Astrocyte (in vitro differentiated cells and primary cell): Measurements from ENCODE around the gene PSEN1. TPM values are rescaled to one million over a fixed set of nuclear protein-coding genes. Genes with fewer than 3 reads are reported as not detected.
"Not testable (repeated sequence)": the region's sequence is repeated elsewhere in the genome, so short reads cannot be mapped to it uniquely, and the experiment has no call there.

Experiments
- DNase-seq: peaks from one replicate; pipeline ENCODE4 v3.0.0-alpha.2; 2010; ENCODE audit warnings: low read depth
- FAIRE-seq: peaks from 2 replicates; lab custom pipeline; 2011; peaks lifted over from hg19 to GRCh38; lab: Jason Lieb, UNC
- H2AFZ ChIP-seq: 2 replicates; pipeline ENCODE4 v1.6.0; 2012; ENCODE audit warnings: low read depth, low read length, inconsistent platforms
- H3K27ac ChIP-seq: 2 replicates; pipeline ENCODE4 v1.5.1; 2011; ENCODE audit warnings: low read depth, low read length, inconsistent platforms
- H3K27me3 ChIP-seq: 2 replicates; pipeline ENCODE4 v1.6.0; 2011; ENCODE audit warnings: low read length, inconsistent platforms; ENCODE audit not compliant: insufficient read depth
- H3K36me3 ChIP-seq: 2 replicates; pipeline ENCODE4 v1.5.1; 2011; ENCODE audit warnings: low read length, inconsistent platforms; ENCODE audit not compliant: insufficient read depth
- H3K4me1 ChIP-seq: 2 replicates; pipeline ENCODE4 v1.5.1; 2011; ENCODE audit warnings: low read length, inconsistent platforms; ENCODE audit not compliant: insufficient read depth
- H3K4me2 ChIP-seq: 2 replicates; pipeline ENCODE4 v1.6.0; 2012; ENCODE audit warnings: low read length, inconsistent platforms
- H3K4me3 ChIP-seq: 2 replicates; pipeline ENCODE4 v1.5.1; 2011; ENCODE audit warnings: low read depth, mild to moderate bottlenecking, low read length, inconsistent platforms; ENCODE audit not compliant: insufficient read depth
- H3K79me2 ChIP-seq: 2 replicates; pipeline ENCODE4 v1.6.0; 2012; ENCODE audit warnings: mild to moderate bottlenecking, low read length, inconsistent platforms; ENCODE audit not compliant: insufficient read depth
- H3K9ac ChIP-seq: 2 replicates; pipeline ENCODE4 v1.6.0; 2012; ENCODE audit warnings: mild to moderate bottlenecking, low read length, inconsistent platforms
- H3K9me3 ChIP-seq: 2 replicates; pipeline ENCODE4 v1.5.1; 2012; ENCODE audit warnings: low read depth, mild to moderate bottlenecking, low read length, inconsistent platforms; ENCODE audit not compliant: insufficient read depth
- H4K20me1 ChIP-seq: 2 replicates; pipeline ENCODE4 v1.6.0; 2012; ENCODE audit warnings: low read length, inconsistent platforms; ENCODE audit not compliant: insufficient read depth
- H3K27ac Mint-ChIP-seq: one replicate; pipeline ENCODE4 v1.8.0; 2021; ENCODE audit warnings: mild to moderate bottlenecking, mixed read lengths; ENCODE audit not compliant: unreplicated experiment
- H3K27me3 Mint-ChIP-seq: one replicate; pipeline ENCODE4 v1.8.0; 2021; ENCODE audit warnings: low read depth, mixed read lengths; ENCODE audit not compliant: unreplicated experiment
- H3K36me3 Mint-ChIP-seq: one replicate; pipeline ENCODE4 v1.8.0; 2021; ENCODE audit warnings: low read depth, mixed read lengths; ENCODE audit not compliant: unreplicated experiment
- H3K4me1 Mint-ChIP-seq: one replicate; pipeline ENCODE4 v1.8.0; 2021; ENCODE audit warnings: low read depth, mixed read lengths; ENCODE audit not compliant: unreplicated experiment
- H3K4me3 Mint-ChIP-seq: one replicate; pipeline ENCODE4 v1.8.0; 2021; ENCODE audit warnings: mild to moderate bottlenecking, moderate library complexity, mixed read lengths; ENCODE audit not compliant: unreplicated experiment
- H3K9me3 Mint-ChIP-seq: one replicate; pipeline ENCODE4 v1.8.0; 2021; ENCODE audit warnings: mild to moderate bottlenecking, mixed read lengths; ENCODE audit not compliant: unreplicated experiment
- EZH2 ChIP-seq: IDR thresholded peaks from 2 replicates; pipeline ENCODE4 v1.6.1; 2012; ENCODE audit warnings: mild to moderate bottlenecking, low read length, inconsistent platforms; ENCODE audit not compliant: insufficient read depth
- total RNA-seq: library from RNA; stranded (reverse); gene quantifications from 2 replicates; pipeline ENCODE4 v1.2.1, GENCODE V29; 2021
- TF ChIP-seq, protein P1 (sequence below): IDR thresholded peaks from 2 replicates; pipeline ENCODE4 v1.5.1; 2011; ENCODE audit warnings: low read depth, mild to moderate bottlenecking, inconsistent platforms, low read length, moderate library complexity; ENCODE audit not compliant: insufficient read depth

PSEN1 gene
- total RNA-seq, 1 donor from 2014 or later: 89.5 TPM

DNA sequence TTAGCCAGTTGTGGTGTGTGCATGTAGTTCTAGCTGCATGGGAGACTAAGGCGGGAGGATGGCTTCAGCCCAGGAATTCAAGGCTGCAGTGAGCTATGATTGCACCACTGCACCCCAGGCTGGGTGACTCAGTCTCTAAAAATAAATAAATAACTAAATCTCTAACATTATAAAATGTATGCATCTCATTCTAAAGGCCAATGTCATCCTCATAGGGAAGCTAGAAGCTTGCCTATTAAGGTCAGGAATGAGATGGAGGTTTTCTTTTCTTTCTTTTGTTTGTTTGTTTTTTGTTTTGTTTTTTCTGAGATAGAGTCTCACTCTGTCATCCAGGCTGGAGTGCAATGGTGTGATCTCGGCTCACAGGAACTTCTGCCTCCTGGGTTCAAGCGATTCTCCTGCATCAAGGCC is 52.2 kb downstream of the PSEN1 start:
- no peaks in the 10 kb centered on the region for H3K27me3 Mint-ChIP-seq
- FAIRE-seq: no peak
- no peaks in the 10 kb centered on the region for H3K9me3 Mint-ChIP-seq
- H3K4me1 ChIP-seq: peaks cover 7% of the 10 kb centered on the region
- no peak overlapping the region for H3K9ac ChIP-seq
- H3K36me3 Mint-ChIP-seq: peaks cover 10% of the 10 kb centered on the region
- H3K36me3 ChIP-seq: no peaks in the 10 kb centered on the region
- H3K79me2 ChIP-seq: no peaks in the 10 kb centered on the region
- H4K20me1 ChIP-seq: no peaks in the 10 kb centered on the region
- TF ChIP-seq, protein P1, sequence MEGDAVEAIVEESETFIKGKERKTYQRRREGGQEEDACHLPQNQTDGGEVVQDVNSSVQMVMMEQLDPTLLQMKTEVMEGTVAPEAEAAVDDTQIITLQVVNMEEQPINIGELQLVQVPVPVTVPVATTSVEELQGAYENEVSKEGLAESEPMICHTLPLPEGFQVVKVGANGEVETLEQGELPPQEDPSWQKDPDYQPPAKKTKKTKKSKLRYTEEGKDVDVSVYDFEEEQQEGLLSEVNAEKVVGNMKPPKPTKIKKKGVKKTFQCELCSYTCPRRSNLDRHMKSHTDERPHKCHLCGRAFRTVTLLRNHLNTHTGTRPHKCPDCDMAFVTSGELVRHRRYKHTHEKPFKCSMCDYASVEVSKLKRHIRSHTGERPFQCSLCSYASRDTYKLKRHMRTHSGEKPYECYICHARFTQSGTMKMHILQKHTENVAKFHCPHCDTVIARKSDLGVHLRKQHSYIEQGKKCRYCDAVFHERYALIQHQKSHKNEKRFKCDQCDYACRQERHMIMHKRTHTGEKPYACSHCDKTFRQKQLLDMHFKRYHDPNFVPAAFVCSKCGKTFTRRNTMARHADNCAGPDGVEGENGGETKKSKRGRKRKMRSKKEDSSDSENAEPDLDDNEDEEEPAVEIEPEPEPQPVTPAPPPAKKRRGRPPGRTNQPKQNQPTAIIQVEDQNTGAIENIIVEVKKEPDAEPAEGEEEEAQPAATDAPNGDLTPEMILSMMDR: no peak
- TF ChIP-seq EZH2: no peak
- no peak overlapping the region for H3K4me3 ChIP-seq
- H2AFZ ChIP-seq: no peak overlapping the region
- H3K4me2 ChIP-seq: no peak overlapping the region
- H3K27me3 ChIP-seq: no peaks in the 10 kb centered on the region
- peaks cover 11% of the 10 kb centered on the region for H3K4me1 Mint-ChIP-seq
- DNase-seq: peak; percentile 14
- H3K9me3 ChIP-seq: no peaks in the 10 kb centered on the region
- no peak overlapping the region for H3K27ac ChIP-seq
- H3K4me3 Mint-ChIP-seq: peak overlapping the region; percentile 41
- H3K27ac Mint-ChIP-seq: peak overlapping the region; percentile 73

DNA sequence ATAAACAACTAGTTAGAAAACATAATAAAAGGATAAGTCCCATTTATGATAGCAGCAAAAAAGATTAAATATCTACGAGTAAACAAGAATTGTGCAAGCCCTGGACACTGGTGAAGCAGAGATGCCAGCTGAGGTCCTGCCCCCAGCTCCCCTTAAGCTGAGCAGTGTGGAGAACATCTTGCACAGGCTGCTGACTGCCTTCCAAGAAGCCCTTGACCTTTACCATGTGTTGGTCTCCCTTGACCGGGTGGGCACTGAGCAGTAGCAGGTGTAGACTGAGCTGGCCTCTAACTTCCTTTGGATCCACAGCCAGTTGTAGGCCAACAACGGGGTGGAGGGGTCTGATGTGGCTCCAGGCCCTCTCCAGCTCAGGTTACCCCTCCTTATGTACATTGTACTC is 53.3 kb downstream of the PSEN1 start:
- H3K9me3 Mint-ChIP-seq: no peaks in the 10 kb centered on the region
- Histone ChIP-seq H3K36me3 (peaks cover 4% of the 10 kb centered on the region), H3K4me1 (peaks cover 7% of the 10 kb centered on the region), H3K9ac (no peak overlapping the region), H4K20me1 (no peaks in the 10 kb centered on the region), H2AFZ (no peak overlapping the region), H3K79me2 (no peaks in the 10 kb centered on the region), H3K27ac (no peak overlapping the region), H3K4me3 (no peak overlapping the region), H3K27me3 (no peaks in the 10 kb centered on the region), H3K4me2 (no peak overlapping the region), H3K9me3 (no peaks in the 10 kb centered on the region)
- no peak overlapping the region for H3K27ac Mint-ChIP-seq
- FAIRE-seq (no peak), DNase-seq (no peak)
- H3K4me1 Mint-ChIP-seq: peaks cover 11% of the 10 kb centered on the region
- no peaks in the 10 kb centered on the region for H3K27me3 Mint-ChIP-seq
- no peak overlapping the region for H3K4me3 Mint-ChIP-seq
- H3K36me3 Mint-ChIP-seq: peaks cover 11% of the 10 kb centered on the region
- TF ChIP-seq, protein P1: no peak
- no peak for TF ChIP-seq EZH2

DNA sequence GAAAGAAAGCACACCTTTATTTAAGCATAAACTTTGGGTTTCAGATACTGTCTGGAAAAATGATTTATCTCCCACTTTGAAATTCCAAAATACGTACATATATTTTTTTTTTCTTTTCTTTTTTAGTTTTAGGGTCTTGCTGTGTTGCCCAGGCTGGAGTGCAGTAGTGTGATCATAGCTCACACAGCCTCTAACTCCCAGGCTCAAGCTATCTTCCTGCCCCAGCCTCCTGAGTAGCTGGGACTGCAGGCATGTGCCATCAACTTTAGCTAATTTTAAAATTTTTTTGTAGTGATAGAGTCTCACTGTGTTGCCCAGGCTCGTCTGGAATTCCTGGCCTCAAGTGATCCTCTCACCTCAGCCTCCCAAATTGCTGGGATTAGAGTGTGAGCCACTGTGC is 55.1 kb downstream of the PSEN1 start:
- H3K4me3 ChIP-seq: no peak overlapping the region
- peaks cover 7% of the 10 kb centered on the region for H3K4me1 ChIP-seq
- no peaks in the 10 kb centered on the region for H3K27me3 ChIP-seq
- H3K27ac ChIP-seq: no peak overlapping the region
- Mint-ChIP-seq H3K27me3 (no peaks in the 10 kb centered on the region), H3K27ac (no peak overlapping the region), H3K36me3 (peaks cover 8% of the 10 kb centered on the region), H3K9me3 (no peaks in the 10 kb centered on the region), H3K4me3 (no peak overlapping the region), H3K4me1 (peaks cover 11% of the 10 kb centered on the region)
- no peaks in the 10 kb centered on the region for H3K9me3 ChIP-seq
- peaks cover 10% of the 10 kb centered on the region for H3K36me3 ChIP-seq
- no peak overlapping the region for H3K9ac ChIP-seq
- FAIRE-seq (no peak), DNase-seq (no peak)
- no peak overlapping the region for H3K4me2 ChIP-seq
- no peak for TF ChIP-seq EZH2
- TF ChIP-seq, protein P1: no peak
- H2AFZ ChIP-seq: no peak overlapping the region
- H3K79me2 ChIP-seq: no peaks in the 10 kb centered on the region
- H4K20me1 ChIP-seq: no peaks in the 10 kb centered on the region

DNA sequence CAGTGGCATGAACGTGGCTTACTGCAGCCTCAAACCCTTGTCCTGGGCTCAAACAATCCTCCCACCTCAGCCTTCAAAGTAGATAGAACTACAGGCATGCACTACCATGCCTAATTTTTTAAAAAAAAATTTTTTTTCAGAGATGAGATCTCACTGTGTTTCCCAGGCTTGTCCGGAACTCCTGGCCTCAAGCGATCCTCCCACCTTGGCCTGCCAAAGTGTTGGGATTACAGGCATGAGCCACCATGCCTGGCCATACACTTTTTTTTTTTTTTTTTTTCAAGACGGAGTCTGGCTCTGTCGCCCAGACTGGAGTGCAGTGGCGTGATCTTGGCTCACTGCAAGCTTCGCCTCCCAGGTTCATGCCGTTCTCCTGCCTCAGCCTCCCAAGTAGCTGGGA is 58.0 kb downstream of the PSEN1 start:
- peaks cover 14% of the 10 kb centered on the region for H3K36me3 Mint-ChIP-seq
- not testable (repeated sequence) for FAIRE-seq, H3K4me1 Mint-ChIP-seq, H3K9me3 Mint-ChIP-seq, H3K27me3 ChIP-seq, H2AFZ ChIP-seq, DNase-seq, H3K9ac ChIP-seq, H3K9me3 ChIP-seq, H3K27ac Mint-ChIP-seq, H3K79me2 ChIP-seq, H3K4me2 ChIP-seq, H3K27me3 Mint-ChIP-seq, H3K27ac ChIP-seq, H3K4me3 ChIP-seq, H4K20me1 ChIP-seq, H3K4me3 Mint-ChIP-seq, H3K4me1 ChIP-seq
- peaks cover 10% of the 10 kb centered on the region for H3K36me3 ChIP-seq
